Measurements from ENCODE around the gene AMBRA1. TPM values are rescaled to one million over a fixed set of nuclear protein-coding genes. Genes with fewer than 3 reads are reported as not detected.

Gene AMBRA1
- total RNA-seq, 1 donor from 2014 or later: 25.1 TPM

- Mint-ChIP-seq H3K4me1 (ENCODE audit: low read depth) (peaks cover 36% of the 10 kb centered on the region), H3K27ac (ENCODE audit: unreplicated experiment) (peak overlapping the region; percentile 100), H3K36me3 (ENCODE audit: low read depth) (peaks cover 6% of the 10 kb centered on the region), H3K9me3 (ENCODE audit: low read depth) (no peaks in the 10 kb centered on the region), H3K27me3 (ENCODE audit: low read depth) (no peaks in the 10 kb centered on the region), H3K4me3 (ENCODE audit: unreplicated experiment) (peak overlapping the region; percentile 97)
- TF ChIP-seq CTCF (IDR thresholded peaks at IDR 0.05): no peak
- DNase-seq (ENCODE audit: low spot score): no peak
These were observed 25.0 kb upstream of the AMBRA1 start for GRCh38 chr11:46618837-46619236.

DNA sequence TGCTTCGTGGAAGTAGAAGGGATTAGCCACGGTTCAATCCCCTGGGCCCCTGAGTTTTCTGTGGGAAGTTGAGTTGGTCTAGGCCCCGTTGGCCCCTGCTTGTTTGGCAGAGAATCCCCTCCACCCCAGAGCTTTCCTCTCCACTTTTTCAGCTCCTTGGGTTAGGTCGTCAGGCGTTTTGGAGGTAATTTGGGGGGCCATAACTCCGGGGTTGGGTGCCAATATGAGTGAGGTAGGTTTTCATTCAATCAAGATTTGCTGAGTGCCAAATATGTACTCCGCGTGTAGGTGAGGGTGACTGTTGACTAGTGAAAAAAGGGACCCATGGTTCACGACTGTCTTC, 24.1 kb upstream of the AMBRA1 start:
- Mint-ChIP-seq H3K36me3 (ENCODE audit: low read depth) (peaks cover 6% of the 10 kb centered on the region), H3K27ac (ENCODE audit: unreplicated experiment) (peak overlapping the region; percentile 100), H3K9me3 (ENCODE audit: low read depth) (no peaks in the 10 kb centered on the region), H3K27me3 (ENCODE audit: low read depth) (no peaks in the 10 kb centered on the region), H3K4me1 (ENCODE audit: low read depth) (peaks cover 36% of the 10 kb centered on the region), H3K4me3 (ENCODE audit: unreplicated experiment) (peak overlapping the region; percentile 97)
- TF ChIP-seq CTCF (IDR thresholded peaks at IDR 0.05): peak; percentile 31
- DNase-seq (ENCODE audit: low spot score): no peak

GRCh38 chr11:46617134-46617971, 23.5 kb upstream of the AMBRA1 start, which contains the start of the genes ATG13 and HARBI1:
ATG13 (plus strand) TSS chr11:46617553; CDS start chr11:46644292, 26,739 bp downstream.
HARBI1 (minus strand) TSS chr11:46617227; CDS start chr11:46616237, 990 bp downstream.
- H3K4me1 Mint-ChIP-seq (ENCODE audit: low read depth): peaks cover 36% of the 10 kb centered on the region
- peak; percentile 86 for TF ChIP-seq CTCF (IDR thresholded peaks at IDR 0.05)
- H3K9me3 Mint-ChIP-seq (ENCODE audit: low read depth): no peaks in the 10 kb centered on the region
- no peaks in the 10 kb centered on the region for H3K27me3 Mint-ChIP-seq (ENCODE audit: low read depth)
- DNase-seq (ENCODE audit: low spot score): peak; percentile 96
- peak within 1 kb of the TSS; percentile 100 for H3K27ac Mint-ChIP-seq (ENCODE audit: unreplicated experiment)
- H3K36me3 Mint-ChIP-seq (ENCODE audit: low read depth): peaks cover 3% of the 10 kb centered on the region
- H3K4me3 Mint-ChIP-seq (ENCODE audit: unreplicated experiment): peak within 1 kb of the TSS; percentile 97

DNA sequence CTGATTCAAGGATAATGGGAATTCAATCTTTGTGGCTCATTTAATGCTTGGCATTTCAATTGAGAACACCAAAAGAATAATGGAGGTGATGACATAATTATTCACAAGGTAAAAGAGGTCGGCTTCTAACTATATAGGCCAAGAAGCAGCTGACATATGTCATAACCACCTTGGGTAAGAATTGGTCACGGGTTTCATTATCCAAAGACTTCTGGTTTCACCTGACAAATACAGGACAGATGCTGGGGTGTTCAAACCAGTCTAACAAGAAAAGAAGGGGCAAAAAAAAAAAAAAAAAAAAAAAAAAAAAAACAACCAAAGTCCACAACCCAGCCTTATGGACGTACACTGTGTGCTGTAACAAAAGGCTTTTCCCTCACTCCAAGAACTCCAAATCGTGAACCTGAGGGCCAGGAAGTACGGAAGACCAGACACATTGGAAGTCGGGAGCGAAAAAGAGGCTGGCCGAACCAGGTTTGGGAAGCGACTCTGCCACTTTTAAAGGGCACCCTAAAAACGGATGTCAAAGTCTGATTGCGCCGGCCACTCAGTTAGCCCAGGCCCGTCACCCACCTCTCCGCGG, 22.8 kb upstream of the AMBRA1 start:
- no peak for DNase-seq (ENCODE audit: low spot score)
- Mint-ChIP-seq H3K4me1 (ENCODE audit: low read depth) (peaks cover 37% of the 10 kb centered on the region), H3K9me3 (ENCODE audit: low read depth) (no peaks in the 10 kb centered on the region), H3K4me3 (ENCODE audit: unreplicated experiment) (peak overlapping the region; percentile 97), H3K27me3 (ENCODE audit: low read depth) (no peaks in the 10 kb centered on the region), H3K27ac (ENCODE audit: unreplicated experiment) (peak overlapping the region; percentile 100), H3K36me3 (ENCODE audit: low read depth) (peaks cover 3% of the 10 kb centered on the region)
- TF ChIP-seq CTCF (IDR thresholded peaks at IDR 0.05): no peak

- Mint-ChIP-seq H3K27ac (ENCODE audit: unreplicated experiment) (no peak overlapping the region), H3K9me3 (ENCODE audit: low read depth) (no peaks in the 10 kb centered on the region), H3K36me3 (ENCODE audit: low read depth) (peaks cover 3% of the 10 kb centered on the region), H3K27me3 (ENCODE audit: low read depth) (no peaks in the 10 kb centered on the region), H3K4me3 (ENCODE audit: unreplicated experiment) (peak overlapping the region; percentile 22), H3K4me1 (ENCODE audit: low read depth) (peaks cover 35% of the 10 kb centered on the region)
- TF ChIP-seq CTCF (IDR thresholded peaks at IDR 0.05): no peak
- no peak for DNase-seq (ENCODE audit: low spot score)
These were observed 21.9 kb upstream of the AMBRA1 start for GRCh38 chr11:46615756-46616155.

All from chondrocyte (in vitro differentiated cells).